Measurements from ENCODE around the gene INO80.
"Not testable (repeated sequence)": the region's sequence is repeated elsewhere in the genome, so short reads cannot be mapped to it uniquely, and the experiment has no call there.

The INO80 gene

GRCh38 chr15:41116116-41116961 lies at the start of gene INO80:
Gene INO80, minus strand, starts transcription at chr15:41116280. Its CDS starts 19,970 bp downstream, at chr15:41096310.
- peak; percentile 97 for DNase-seq

- no peak for DNase-seq
These were observed 45.7 kb upstream of the INO80 start for GRCh38 chr15:41161736-41162135.

- DNase-seq: no peak
These were observed 45.3 kb upstream of the INO80 start for GRCh38 chr15:41161336-41161735.

- DNase-seq: no peak
These were observed 44.7 kb upstream of the INO80 start for GRCh38 chr15:41160639-41161315.

- no peak for DNase-seq
These were observed 38.3 kb upstream of the INO80 start for GRCh38 chr15:41154412-41154811.

- no peak for DNase-seq
These were observed 37.7 kb upstream of the INO80 start for GRCh38 chr15:41153733-41154132.

GRCh38 chr15:41151451-41152005 lies 35.4 kb upstream of the INO80 start:
- DNase-seq: no peak

- no peak for DNase-seq
These were observed 34.2 kb upstream of the INO80 start for GRCh38 chr15:41150279-41150678.

- DNase-seq: no peak
These were observed 32.0 kb upstream of the INO80 start for GRCh38 chr15:41148065-41148464.

GRCh38 chr15:41139619-41140018 lies 23.5 kb upstream of the INO80 start:
- no peak for DNase-seq

- not testable (repeated sequence) for DNase-seq
These were observed 23.0 kb upstream of the INO80 start for GRCh38 chr15:41139112-41139511.

GRCh38 chr15:41135580-41135979 lies 19.5 kb upstream of the INO80 start:
- DNase-seq: not testable (repeated sequence)

GRCh38 chr15:41133454-41133853 lies 17.4 kb upstream of the INO80 start:
- DNase-seq: no peak

- not testable (repeated sequence) for DNase-seq
These were observed 16.0 kb upstream of the INO80 start for GRCh38 chr15:41132094-41132493.

GRCh38 chr15:41128174-41128902 lies 12.3 kb upstream of the INO80 start:
- DNase-seq: no peak

GRCh38 chr15:41125931-41126642 lies 10.0 kb upstream of the INO80 start:
- DNase-seq: no peak

- no peak for DNase-seq
These were observed 9.1 kb upstream of the INO80 start for GRCh38 chr15:41125063-41125669.

GRCh38 chr15:41124058-41124457 lies 8.0 kb upstream of the INO80 start:
- DNase-seq: no peak

- no peak for DNase-seq
These were observed 6.8 kb upstream of the INO80 start for GRCh38 chr15:41122849-41123248.

GRCh38 chr15:41121951-41122350 lies 5.9 kb upstream of the INO80 start:
- DNase-seq: no peak

GRCh38 chr15:41116962-41117252 lies 827 bp upstream of the INO80 start:
- DNase-seq: no peak

- peak; percentile 84 for DNase-seq
These were observed 396 bp downstream of the INO80 start for GRCh38 chr15:41115652-41116115.
